ENCODE measurements around the gene ATP2B2.

The ATP2B2 gene

DNA sequence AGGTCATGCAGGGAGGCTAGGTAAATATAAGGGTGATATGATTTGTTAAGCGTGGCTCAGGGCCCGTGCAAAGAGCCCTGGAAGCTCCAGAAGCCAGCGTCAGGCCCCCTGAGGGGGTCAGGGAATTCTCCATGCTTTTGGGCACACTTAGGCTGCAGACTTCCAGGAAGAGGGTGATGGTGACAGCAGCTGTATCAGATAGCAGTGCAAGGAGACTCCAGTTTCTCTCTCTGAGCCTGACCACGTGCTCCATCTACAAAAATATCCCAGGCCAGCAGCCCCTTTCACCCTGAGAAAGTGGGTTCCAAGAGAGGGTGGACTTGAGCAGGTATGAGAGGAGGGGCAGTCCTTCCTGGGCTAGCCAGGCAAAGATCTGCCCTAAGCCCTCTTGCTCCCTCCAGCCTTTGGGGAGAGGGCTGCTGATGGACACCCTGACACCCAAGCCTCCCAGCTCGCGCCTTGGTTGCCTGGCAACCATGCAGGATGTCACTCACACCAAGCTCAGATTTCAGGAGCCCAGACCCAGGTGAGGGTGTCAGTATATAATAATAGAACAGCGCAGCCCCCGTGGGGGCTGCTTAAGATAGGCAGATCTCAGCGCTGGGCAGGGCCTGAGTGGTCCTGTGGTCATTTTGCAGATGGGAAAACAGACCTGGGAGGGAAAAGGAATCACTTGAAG lies 35.8 kb downstream of the ATP2B2 start:
- no peak for DNase-seq (ENCODE audit: low spot score)

DNA sequence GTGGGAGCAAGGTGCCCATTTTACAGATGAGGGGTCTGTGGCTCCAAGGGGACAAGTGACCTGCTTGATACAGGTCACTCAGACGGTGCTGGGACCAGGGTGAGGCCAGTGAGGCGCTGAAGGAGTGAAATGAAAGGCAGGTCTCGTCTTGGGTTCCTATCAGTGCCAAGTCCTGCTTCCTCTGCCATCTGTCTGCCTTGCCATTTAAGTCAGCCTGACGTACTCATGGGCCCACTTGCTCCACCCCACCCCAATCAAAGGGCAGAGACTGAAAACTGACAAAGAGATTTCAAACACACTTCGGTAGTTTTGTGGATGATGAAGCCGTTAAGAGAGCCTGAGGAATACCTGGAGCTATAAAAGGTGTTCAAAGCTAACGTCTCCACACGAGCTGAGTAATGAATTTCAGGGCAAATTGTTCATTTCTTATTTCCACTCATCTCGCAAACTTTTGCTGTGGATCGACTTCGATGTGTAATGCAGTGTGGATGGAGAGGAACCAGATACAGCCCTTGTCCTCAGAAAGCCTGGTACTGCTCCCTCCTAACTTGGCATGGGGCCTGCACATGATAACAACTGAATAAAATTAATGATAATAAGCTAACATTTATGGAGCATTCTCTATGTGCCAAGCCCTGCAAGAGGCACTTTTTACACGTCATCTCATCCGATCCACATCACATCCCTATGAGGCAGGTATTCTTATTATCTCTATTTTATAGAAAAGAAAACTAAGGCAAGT lies 36.6 kb downstream of the ATP2B2 start:
- no peak for DNase-seq (ENCODE audit: low spot score)

DNA sequence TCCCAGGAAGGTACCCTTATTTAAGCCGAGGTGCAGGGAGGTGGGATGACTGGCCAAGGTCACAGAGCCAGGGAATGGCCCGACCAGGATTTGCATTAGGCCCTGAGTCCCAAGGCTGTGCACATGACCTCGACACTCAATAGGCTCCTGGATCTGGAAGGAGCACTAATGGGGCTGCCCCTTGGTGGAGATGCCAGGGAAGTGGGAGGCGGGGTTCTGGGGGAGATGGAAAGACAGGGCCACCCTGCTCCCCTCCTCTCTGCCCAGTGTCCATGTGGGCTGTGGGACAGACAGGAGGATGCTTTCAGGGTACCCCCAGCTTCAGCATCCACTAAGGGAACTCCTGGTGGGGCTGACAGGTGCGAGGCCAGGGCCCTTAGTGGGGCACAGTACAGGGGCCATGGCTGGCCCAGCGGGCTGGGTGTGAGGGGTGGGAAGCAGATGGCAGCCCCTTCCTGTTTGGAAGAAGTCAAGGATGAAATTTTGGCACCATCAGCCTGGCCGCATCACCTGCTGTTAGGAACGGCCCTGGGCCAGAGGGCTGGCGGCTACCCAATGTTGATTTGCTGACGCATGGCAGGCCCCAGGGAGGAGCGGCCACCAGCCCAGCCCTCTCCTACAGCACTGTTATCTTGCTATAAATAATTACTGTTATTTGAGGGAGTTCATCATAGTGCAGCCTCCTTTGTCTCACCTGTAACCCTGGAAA lies 37.3 kb downstream of the ATP2B2 start:
- DNase-seq (ENCODE audit: low spot score): no peak

DNA sequence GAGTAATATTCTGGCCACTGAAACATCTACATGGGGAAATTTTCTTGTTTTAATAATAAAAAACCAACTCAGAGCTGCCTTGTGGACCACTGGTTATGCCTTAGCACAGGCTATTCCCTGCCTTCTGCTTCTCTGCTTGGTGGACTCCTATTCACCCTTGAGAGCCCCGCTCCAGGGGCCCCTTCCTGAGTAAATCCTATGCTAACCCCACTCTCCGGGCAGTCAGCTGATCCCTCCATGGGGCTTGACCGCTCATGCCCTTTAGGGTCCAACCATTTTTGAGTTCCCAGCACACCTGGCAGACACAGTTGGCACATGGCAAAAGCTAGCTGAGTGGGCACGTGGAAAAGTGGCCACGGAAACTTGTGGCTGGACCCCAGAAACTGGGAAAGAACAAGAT lies 38.2 kb downstream of the ATP2B2 start:
- DNase-seq (ENCODE audit: low spot score): no peak

DNA sequence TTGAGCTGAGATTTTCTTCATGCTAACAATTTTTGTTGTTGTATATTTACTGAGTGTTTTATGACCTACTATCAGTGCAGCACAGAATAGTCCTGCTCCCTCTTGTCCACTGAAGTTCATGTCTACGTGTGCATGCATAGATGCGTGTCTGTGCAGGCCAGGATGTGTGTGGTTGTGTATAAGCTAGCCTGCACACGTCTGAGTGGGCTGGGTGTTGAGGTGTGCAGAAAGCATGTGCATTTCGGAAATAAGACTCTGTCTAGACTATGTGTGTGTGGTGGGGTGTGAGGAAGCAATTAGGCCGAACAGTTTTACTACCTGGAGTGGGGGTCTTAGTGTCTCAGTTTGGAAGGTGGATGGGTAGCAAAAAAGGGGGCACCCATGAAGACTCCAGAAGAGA lies 39.2 kb downstream of the ATP2B2 start:
- no peak for DNase-seq (ENCODE audit: low spot score)

DNA sequence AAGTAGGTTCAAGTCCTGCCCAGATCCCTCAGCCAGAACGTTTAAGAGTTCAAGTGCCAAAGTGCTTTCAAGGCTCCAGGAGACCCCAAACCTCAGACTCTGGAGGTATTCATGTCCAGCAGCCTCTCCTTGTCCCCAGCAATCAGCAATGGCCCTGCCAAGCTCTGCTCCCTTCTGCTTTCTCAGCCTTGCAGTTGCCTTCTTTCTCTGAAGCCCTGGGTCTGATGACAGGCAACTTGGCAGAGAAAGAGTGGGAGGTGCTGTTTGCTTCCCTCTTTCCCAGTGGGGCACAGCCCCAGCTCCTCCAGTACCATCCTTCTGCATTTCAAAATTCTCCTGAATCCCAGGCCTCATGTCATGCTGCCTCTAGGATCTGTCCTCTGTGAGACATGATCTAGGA lies 40.2 kb downstream of the ATP2B2 start:
- no peak for DNase-seq (ENCODE audit: low spot score)

DNA sequence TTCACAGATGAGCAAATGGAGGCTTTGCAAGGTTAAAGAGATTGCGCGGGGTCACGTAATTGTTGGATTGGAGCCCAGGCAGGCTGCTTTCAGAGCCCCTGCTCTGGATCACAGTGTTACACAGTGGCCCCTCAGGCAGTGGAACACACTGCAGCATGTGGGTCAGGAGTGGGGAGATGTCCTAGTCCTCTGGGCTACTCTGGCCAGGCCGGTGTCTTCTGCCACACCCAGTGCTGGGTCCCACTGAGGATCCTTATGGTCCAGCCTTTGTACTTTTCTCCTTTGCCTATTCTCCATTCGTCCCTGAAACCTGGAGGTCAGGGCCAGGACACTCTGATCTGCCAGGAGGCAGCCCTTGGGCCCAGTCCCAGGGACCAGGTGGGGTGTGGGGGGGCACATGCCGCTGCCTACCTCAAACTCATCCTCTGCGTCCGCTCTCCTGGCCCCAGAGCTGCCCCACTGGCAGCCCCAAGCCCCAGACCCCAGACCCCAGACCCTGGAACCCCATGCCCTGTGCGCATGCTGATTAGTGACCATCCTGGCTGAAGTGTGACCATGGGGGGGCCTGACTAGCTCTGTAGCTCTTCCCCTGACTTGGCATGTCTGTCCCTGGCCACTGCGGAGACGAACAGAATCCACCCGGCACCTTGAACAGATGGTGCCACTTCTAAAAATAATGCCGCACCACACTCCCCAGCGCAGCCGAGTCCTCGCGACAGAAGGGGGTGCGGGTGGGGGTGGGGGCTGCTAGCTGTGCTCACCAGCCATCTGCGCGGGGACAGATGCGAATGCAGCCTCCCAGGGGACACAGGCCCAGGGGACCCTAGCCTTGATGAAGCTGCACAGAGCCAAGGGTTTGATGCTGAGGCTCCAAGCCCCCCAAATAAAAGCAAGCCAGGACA lies 41.6 kb downstream of the ATP2B2 start:
- DNase-seq (ENCODE audit: low spot score): no peak

DNA sequence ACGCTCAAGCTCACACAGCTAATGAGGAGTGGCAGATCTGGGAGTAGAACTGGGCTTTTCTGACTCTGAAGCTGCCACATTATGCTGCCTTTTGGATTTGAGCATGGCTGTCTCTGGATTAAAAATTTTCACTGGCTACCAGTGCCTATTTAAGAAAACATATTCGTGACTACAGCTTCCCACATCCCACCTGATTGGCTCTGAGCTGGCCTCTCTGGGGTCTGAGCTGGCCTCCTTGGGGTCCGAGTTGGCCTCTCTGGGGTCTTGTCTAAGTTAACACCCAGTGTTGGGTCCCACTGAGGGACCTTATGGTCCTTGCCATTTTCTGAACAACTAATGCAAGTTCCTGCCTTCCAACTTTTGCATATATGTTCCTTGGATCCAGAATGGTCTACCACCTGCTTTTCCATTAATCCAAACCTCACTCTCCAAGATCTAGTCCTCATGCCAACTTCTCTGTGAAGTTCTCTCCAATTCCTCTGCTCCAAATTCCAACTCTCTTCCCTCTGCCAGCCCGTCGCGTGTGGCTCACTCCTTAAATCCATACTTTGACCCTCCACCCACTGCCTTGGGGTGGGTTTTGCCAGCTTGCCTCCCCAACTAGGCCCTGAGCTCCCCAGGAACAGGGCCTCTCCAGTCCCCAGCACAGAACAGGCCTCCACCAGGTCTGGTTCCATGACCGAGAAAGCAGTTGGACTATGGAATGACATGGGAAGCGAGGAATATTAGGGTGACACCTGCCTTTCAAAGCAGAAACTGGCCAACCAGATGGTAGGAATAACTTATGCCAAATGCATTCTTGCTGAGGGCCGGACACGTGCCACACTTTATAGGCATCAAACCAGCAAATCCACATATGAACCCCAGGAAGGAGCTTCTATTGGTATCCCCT lies 42.5 kb downstream of the ATP2B2 start:
- no peak for DNase-seq (ENCODE audit: low spot score)

DNA sequence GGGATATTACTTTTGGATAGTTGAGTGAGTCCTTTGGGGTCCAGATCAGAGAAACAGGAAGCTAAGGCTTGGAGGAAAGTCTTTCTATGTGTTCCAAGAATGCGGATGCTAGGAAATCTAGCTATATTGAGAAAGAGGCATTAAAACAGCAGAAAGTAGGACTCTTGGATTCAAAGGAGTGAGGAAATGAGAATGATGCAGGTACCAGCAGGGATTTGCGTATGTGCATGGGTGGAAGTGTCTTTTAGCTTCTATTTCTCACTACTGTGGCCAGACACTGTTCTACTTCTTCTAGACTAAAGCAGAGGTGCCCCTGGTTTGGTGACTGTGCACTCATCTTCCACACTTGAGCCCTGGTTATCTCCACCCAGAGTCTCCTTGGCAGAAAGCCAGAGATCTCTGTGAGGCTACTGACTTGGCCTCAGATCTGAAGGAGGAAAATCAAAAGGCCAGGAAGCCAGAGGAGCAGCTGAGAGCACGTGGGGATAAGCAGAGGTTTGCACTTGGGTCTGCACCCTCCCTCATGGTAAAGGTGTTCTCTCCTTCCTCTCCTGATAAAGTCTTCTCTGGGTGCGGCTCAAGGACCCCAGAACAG lies 44.3 kb downstream of the ATP2B2 start:
- DNase-seq (ENCODE audit: low spot score): no peak

DNA sequence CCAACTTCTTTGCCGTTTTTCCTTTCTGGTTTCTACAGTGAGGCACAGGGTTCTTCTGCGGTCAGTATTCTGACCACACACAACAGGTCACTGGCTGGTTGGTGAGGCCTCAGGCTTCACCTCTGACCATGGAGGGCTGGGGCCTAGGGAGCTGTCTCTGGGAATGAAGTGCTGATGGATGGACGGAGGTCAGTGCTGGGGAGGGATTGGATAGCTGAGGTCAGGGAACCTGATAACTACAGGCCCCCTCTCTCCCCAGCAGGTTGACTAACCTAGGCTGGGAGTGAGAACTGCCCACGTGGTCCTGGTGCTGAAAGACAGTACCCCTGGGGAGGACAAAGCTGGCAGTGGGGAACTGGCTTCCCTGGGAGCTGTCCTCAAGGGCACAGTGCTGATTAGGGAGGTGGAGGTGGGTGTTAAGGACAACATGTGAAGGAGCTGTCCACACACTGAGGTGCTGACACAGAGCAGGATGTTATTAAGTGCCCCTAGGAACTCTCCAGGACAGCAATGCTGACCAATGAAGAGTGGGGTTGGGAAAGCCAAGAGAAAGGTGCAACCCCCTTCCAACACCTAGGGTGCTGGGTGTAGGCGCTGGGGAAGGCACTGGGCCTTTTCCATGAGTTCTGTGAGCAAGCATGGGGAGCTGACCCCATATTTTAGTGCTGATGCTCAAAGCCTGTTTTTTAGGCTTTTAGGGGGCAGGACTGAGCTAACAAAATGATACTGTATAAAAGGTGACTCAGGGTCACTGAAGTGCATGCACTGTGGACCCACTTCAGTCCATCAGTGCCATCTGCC lies 45.2 kb downstream of the ATP2B2 start:
- peak; percentile 73 for DNase-seq (ENCODE audit: low spot score)

DNA sequence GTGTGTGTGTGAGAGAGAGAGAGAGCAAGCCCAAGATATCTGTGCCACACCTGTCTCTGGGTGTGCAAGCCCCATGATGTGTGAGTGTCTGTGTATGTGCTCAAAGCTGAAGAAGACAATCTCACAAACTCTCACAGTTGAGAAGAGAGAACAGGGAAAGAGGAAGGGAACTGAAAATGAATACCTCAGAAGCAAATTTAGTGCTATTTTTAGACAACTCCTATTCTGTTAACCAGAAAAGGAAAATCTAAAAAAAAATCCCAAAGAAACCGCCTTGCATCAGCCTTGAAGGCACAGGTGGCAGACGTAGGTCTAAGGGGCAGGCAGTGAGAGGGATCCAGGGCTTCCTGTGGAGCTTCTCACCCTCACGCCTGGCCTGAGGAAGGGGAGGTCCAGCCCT lies 47.8 kb downstream of the ATP2B2 start:
- no peak for DNase-seq (ENCODE audit: low spot score)

DNA sequence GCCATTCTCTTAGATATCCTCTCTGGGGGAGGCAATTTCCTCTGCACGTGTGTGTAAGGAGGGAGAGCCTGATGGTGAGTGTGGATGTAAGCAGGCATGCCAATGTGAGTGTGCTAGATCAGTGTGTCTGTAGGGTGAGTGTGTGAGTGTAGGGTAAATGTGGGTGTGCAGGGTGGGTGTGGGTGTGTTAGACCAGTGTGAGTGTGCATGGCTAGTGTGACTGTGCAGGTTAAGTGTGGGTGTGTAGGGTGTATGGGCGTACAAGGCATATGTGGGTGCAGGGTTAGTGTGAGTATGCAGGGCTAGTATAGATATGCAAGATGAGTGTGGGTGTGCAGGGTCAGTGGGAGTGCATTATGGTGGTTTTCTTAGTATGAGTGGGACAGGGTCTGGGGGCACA lies 48.4 kb downstream of the ATP2B2 start:
- DNase-seq (ENCODE audit: low spot score): no peak

DNA sequence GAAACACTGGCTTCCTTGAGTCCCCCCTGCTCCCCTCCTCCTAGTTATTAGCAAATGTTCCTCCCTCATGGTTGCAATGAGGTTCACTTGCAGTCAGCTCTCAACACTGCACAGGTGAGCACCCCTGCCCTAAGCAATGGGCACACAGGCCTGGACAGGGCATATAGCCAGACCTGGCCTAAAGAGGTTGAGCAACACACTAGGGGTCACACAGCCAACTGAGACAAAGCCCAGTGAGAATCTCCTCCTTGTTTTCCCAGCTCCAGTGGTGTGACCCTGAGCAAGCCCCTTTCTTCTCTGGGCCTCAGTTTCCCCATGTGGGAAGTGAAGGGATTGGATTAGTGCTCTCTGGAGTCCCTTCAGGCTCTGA lies 49.9 kb downstream of the ATP2B2 start:
- DNase-seq (ENCODE audit: low spot score): no peak

DNA sequence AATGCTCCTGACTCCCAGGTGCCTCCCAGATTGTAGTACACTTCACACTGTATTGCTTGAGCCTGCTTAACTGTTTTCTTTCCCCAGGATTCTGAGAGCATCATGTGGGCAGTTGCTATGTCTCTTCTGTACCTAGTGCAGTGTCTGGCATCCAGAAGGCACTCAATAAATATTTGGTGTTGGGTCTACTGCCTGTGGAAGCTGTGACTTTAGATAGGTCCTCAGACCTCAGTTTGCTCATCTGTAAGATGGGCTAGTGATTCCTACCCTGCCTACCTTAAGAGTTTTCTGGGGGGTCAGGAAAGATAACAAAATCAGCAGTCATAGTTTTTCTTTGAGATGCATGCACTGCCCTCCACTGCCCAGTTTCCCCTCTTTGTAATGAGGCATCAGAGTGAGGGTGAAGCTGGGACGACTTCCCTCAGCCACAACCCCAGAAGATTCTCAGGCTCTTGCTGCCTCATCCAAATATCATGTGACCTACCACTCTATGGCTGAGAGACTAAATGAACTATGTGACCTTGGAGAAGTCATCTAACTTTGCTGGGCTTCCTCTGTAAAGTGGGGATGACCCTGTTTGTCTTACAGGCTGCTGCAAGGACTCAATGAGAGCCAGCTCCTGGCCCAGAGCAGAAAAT lies 50.4 kb downstream of the ATP2B2 start:
- no peak for DNase-seq (ENCODE audit: low spot score)

DNA sequence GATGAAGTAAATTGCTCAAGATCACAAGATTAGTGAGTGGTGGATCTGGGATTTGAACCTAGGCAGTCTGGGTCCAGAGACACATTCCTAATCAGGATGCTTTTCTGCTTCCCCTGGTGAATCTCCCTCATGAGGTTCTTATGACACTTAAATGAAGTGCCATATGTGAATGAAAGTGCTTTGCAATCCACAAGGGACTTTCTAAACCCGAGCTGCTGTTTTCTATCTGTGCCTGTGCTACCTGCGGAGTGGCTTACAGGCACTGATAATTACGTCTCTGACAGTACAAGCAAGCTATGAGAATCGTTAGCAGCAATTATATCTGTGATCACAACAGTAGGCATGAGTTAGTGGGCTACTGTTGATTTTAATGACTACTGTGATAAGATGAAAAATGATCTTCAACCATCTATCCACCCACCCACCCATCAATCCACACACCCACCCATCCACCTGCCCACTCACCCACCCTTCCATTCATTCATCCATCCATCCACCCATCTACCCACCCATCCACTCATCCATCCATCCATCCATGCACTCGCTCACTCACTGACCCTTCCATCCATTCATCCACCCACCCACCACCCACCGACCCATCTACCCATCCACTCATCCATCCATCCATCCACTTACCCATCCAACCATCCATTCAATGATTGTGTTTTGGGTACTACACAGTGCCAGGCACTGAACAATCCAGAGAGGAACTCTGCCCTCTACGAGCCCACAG lies 51.8 kb downstream of the ATP2B2 start:
- no peak for DNase-seq (ENCODE audit: low spot score)

DNA sequence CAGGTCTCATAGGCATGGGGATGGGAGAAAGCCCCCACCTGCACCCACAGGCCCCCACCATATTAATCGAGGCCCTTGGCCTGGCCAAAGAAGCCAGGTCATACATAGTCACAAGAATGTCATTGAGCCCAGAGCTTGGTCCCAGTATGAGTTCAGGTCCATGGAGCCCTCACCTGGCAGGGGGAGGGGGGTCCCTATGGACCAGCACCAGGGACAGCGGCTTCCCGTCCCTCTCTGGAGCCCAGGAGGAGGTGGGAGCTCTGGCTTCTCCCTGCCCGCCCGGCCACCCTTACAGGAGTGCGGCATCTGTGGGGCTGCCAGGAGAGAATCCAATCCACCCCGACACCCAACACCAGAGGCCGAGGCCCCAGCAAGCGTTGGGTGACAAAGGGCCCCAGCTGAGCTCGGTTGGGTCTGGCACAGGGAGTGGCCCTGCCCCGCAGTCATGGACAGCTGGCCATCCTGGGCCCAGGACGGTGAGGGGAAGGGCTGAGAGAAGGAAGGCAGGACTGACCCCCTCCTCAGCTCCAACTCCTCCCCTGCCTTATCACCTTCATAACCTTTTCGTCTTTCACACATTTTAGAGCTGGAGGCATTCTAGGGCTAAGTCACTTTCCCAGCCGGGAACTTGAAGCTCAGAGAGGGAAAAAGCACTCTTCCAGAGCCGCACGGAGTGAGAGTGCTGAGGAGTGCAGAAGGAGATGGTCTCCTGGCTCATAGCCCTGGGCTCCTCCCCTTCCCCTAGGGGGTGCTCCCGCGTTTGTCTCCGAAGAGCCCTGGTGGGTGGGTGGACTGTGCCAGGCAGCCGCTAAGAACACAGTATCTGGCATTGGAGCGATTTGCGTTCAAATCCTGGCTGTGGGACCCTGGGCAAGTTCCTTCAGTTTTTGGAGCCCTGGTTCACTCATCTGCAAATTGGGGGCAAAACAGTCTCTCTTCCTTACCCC lies 54.6 kb downstream of the ATP2B2 start:
- DNase-seq (ENCODE audit: low spot score): no peak

DNA sequence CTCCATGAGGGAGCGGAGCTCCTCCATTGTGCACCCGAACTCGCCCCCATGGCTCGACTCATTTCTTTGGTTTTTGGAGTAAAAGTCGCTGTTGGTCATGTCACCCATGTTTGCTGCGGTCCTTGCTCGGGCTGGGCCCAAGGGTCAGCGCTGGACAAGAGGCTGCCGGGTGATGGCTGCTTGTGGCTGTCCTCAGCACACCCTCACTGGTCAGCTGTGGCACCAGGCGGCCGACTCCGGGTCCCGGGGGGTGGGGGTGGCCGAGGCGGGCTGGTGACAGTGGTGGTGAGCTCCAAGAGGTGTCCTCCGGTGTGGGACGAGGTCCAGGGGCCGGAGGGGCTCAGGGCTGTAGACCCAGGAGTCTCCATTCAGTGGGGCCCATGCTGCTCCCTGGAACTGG lies 56.0 kb downstream of the ATP2B2 start:
- DNase-seq (ENCODE audit: low spot score): no peak

DNA sequence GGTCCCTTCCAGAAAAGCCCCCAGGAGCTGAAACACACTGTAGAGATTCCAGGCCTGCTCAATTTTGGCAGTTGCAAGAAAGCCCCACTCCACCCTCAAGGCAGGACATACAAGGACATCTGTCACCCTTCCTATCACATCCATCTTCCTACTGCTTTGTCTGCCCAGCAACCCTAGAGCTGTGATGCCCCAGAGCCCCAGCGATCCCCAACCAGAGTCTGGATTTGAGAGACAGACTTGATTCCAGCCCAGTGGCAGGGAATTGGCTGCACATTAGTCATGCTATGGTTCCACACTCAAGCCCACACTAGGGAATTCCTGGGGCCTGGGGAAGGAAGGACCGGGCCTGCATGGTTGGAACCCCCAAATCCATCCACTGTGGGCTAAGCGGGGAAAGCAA lies 56.8 kb downstream of the ATP2B2 start:
- DNase-seq (ENCODE audit: low spot score): no peak
